Neural cell (in vitro differentiated cells): Measurements from ENCODE around the gene ARID1B. TPM values are rescaled to one million over a fixed set of nuclear protein-coding genes. Genes with fewer than 3 reads are reported as not detected.

Experiments used
- H2AFZ ChIP-seq: fragments of 200-600, 300-800 bp; sonication (generic), shearing (Covaris generic); 2 replicates; pipeline ENCODE4 v1.6.0; 2014; ENCODE audit warnings: low read depth, mild to moderate bottlenecking, antibody characterized with exemption, low read length, moderate library complexity
- H3F3A ChIP-seq: fragments of 200-600 bp; shearing (Covaris generic); 2 replicates; pipeline ENCODE4 v1.6.1; 2016; ENCODE audit warnings: mild to moderate bottlenecking, moderate library complexity, mixed read lengths, antibody characterized with exemption, low read length; ENCODE audit not compliant: insufficient read depth, poor library complexity, severe bottlenecking
- H3K27ac ChIP-seq: fragments of 200-600, 300-800 bp; sonication (generic), shearing (Covaris generic); 2 replicates; pipeline ENCODE4 v1.5.1; 2014; ENCODE audit warnings: mild to moderate bottlenecking, low read length, moderate library complexity
- H3K27me3 ChIP-seq: fragments of 300-800, 200-600 bp; sonication (generic), shearing (Covaris generic); 2 replicates; pipeline ENCODE4 v1.6.0; 2014; ENCODE audit warnings: mild to moderate bottlenecking, low read depth, low read length, moderate library complexity; ENCODE audit not compliant: insufficient read depth
- H3K36me3 ChIP-seq: fragments of 300-800, 200-600 bp; sonication (generic), shearing (Covaris generic); 2 replicates; pipeline ENCODE4 v1.5.1; 2014; ENCODE audit warnings: mild to moderate bottlenecking, antibody characterized with exemption, low read length, moderate library complexity; ENCODE audit not compliant: insufficient read depth
- H3K4me2 ChIP-seq: fragments of 300-800, 200-600 bp; sonication (generic), shearing (Covaris generic); 2 replicates; pipeline ENCODE4 v1.6.0; 2014; ENCODE audit warnings: mild to moderate bottlenecking, low read length
- H3K4me3 ChIP-seq: fragments of 300-800, 200-600 bp; sonication (generic), shearing (Covaris generic); 2 replicates; pipeline ENCODE4 v1.5.1; 2014; ENCODE audit warnings: mild to moderate bottlenecking, low read length, moderate library complexity
- H3K79me2 ChIP-seq: fragments of 200-600 bp; shearing (Covaris generic); replicated peaks from 2 replicates; pipeline ENCODE4 v1.6.0; 2014; ENCODE audit warnings: mild to moderate bottlenecking, low read length, moderate library complexity; ENCODE audit not compliant: insufficient read depth
- H3K9ac ChIP-seq: fragments of 300-800, 200-600 bp; sonication (generic), shearing (Covaris generic); 2 replicates; pipeline ENCODE4 v1.6.1; 2016; ENCODE audit warnings: mild to moderate bottlenecking, low read length, mixed read lengths
- H3K9me2 ChIP-seq: fragments of 200-600 bp; shearing (Covaris generic); 2 replicates; pipeline ENCODE4 v1.6.1; 2016; ENCODE audit warnings: mild to moderate bottlenecking, low read length, mixed read lengths; ENCODE audit not compliant: insufficient read depth
- H3K9me3 ChIP-seq: fragments of 200-600, 300-800 bp; sonication (generic), shearing (Covaris generic); 2 replicates; pipeline ENCODE4 v1.6.1; 2016; ENCODE audit warnings: mild to moderate bottlenecking, mixed run types, low read length, moderate library complexity, mixed read lengths
- H4K20me1 ChIP-seq: fragments of 200-600 bp; shearing (Covaris generic); 2 replicates; pipeline ENCODE4 v1.6.1; 2016; ENCODE audit warnings: mild to moderate bottlenecking, mixed run types; ENCODE audit not compliant: insufficient read depth
- CTCF ChIP-seq: fragments of 450-650 bp; IDR thresholded peaks from 2 replicates; pipeline ENCODE4 v1.5.1; 2014; ENCODE audit warnings: antibody characterized with exemption, mild to moderate bottlenecking, moderate library complexity; ENCODE audit not compliant: poor library complexity, severe bottlenecking
- EP300 ChIP-seq: fragments of 450-650 bp; conservative IDR thresholded peaks from 2 replicates; pipeline ENCODE4 v1.6.1; 2014; ENCODE audit warnings: antibody characterized with exemption, mild to moderate bottlenecking, moderate library complexity; ENCODE audit not compliant: poor library complexity, severe bottlenecking
- EZH2 ChIP-seq: fragments of 200-600, 300-800 bp; shearing (Covaris generic), sonication (generic); IDR thresholded peaks from 2 replicates; pipeline ENCODE4 v1.6.1; 2014; ENCODE audit warnings: antibody characterized with exemption, low read length, borderline replicate concordance, mild to moderate bottlenecking; ENCODE audit not compliant: insufficient read depth, poor library complexity, severe bottlenecking
- MXI1 ChIP-seq: fragments of 450-650 bp; conservative IDR thresholded peaks from 2 replicates; pipeline ENCODE4 v1.6.1; 2014; ENCODE audit warnings: antibody characterized with exemption, mild to moderate bottlenecking; ENCODE audit not compliant: poor library complexity, severe bottlenecking
- POLR2AphosphoS5 ChIP-seq: IDR thresholded peaks from 2 replicates; pipeline ENCODE4 v1.6.1; 2012
- RAD21 ChIP-seq: fragments of 450-650 bp; conservative IDR thresholded peaks from 2 replicates; pipeline ENCODE4 v1.6.1; 2014; ENCODE audit warnings: antibody characterized with exemption, mild to moderate bottlenecking, moderate library complexity
- REST ChIP-seq: IDR thresholded peaks from 2 replicates; pipeline ENCODE4 v1.6.1; 2012; ENCODE audit warnings: borderline replicate concordance
- SMC3 ChIP-seq: fragments of 450-650 bp; conservative IDR thresholded peaks from 2 replicates; pipeline ENCODE4 v1.6.1; 2014; ENCODE audit warnings: antibody characterized with exemption, mild to moderate bottlenecking, moderate library complexity; ENCODE audit not compliant: poor library complexity
- TAF1 ChIP-seq: IDR thresholded peaks from 2 replicates; pipeline ENCODE4 v1.6.1; 2012; ENCODE audit warnings: low read depth
- polyA plus RNA-seq: library from polyadenylated mRNA; depleted of rRNA; stranded (reverse); fragments of >200 nt; gene quantifications from 2 replicates; pipeline ENCODE4 v1.2.3, GENCODE V29; 2014

ARID1B gene
- polyA plus RNA-seq, 1 donor from 2014 or later = 35.0 TPM

- H3K4me2 ChIP-seq = no peak overlapping the region
- no peaks in the 10 kb centered on the region for H3K9me3 ChIP-seq
- H3K4me3 ChIP-seq = no peak overlapping the region
- peaks cover 27% of the 10 kb centered on the region for H3K79me2 ChIP-seq
- no peaks in the 10 kb centered on the region for H3K9me2 ChIP-seq
- no peaks in the 10 kb centered on the region for H3K36me3 ChIP-seq
- no peak overlapping the region for H3K27ac ChIP-seq
- H2AFZ ChIP-seq = no peak overlapping the region
- no peak for TF ChIP-seq MXI1
- no peak for TF ChIP-seq EP300
- TF ChIP-seq CTCF = no peak
- no peak for TF ChIP-seq SMC3
- no peak for TF ChIP-seq EZH2
- TF ChIP-seq POLR2AphosphoS5 = no peak
- no peak for TF ChIP-seq RAD21
- TF ChIP-seq TAF1 = no peak
- no peak for TF ChIP-seq REST
- H4K20me1 ChIP-seq = peaks cover 15% of the 10 kb centered on the region
- H3F3A ChIP-seq = no peaks in the 10 kb centered on the region
- no peak overlapping the region for H3K9ac ChIP-seq
- no peaks in the 10 kb centered on the region for H3K27me3 ChIP-seq
Observed at GRCh38 chr6:157036245-157036711, 259.1 kb downstream of the ARID1B start.

GRCh38 chr6:157037165-157037564 lies 260.0 kb downstream of the ARID1B start:
- no peaks in the 10 kb centered on the region for H3F3A ChIP-seq
- H3K4me2 ChIP-seq = no peak overlapping the region
- peaks cover 25% of the 10 kb centered on the region for H3K79me2 ChIP-seq
- H2AFZ ChIP-seq = no peak overlapping the region
- H3K36me3 ChIP-seq = no peaks in the 10 kb centered on the region
- no peak overlapping the region for H3K9ac ChIP-seq
- no peak overlapping the region for H3K4me3 ChIP-seq
- H3K9me3 ChIP-seq = no peaks in the 10 kb centered on the region
- no peak for TF ChIP-seq REST
- TF ChIP-seq RAD21 = no peak
- H4K20me1 ChIP-seq = peaks cover 15% of the 10 kb centered on the region
- H3K9me2 ChIP-seq = no peaks in the 10 kb centered on the region
- no peak overlapping the region for H3K27ac ChIP-seq
- no peaks in the 10 kb centered on the region for H3K27me3 ChIP-seq
